Left ventricle myocardium inferior (tissue), 1 donor: ENCODE results near the gene PRUNE1. TPM values are rescaled to one million over a fixed set of nuclear protein-coding genes. Genes with fewer than 3 reads are reported as not detected.

Source experiments
- DNase-seq: peaks from one replicate; pipeline ENCODE4 v3.0.0-alpha.2; 2020
- H3K27ac ChIP-seq: fragments of 200-600 bp; replicated peaks from 2 replicates; pipeline ENCODE4 v1.8.0; 2021
- H3K27me3 ChIP-seq: fragments of 200-600 bp; 2 replicates; pipeline ENCODE4 v1.8.0; 2021; ENCODE audit warnings: low read depth
- H3K36me3 ChIP-seq: fragments of 200-600 bp; 2 replicates; pipeline ENCODE4 v1.8.0; 2021
- H3K4me1 ChIP-seq: fragments of 200-600 bp; 2 replicates; pipeline ENCODE4 v1.8.0; 2021
- H3K4me3 ChIP-seq: fragments of 200-600 bp; 2 replicates; pipeline ENCODE4 v1.8.0; 2021; ENCODE audit warnings: mild to moderate bottlenecking, moderate library complexity
- H3K9me3 ChIP-seq: fragments of 200-600 bp; replicated peaks from 2 replicates; pipeline ENCODE4 v1.8.0; 2021
- CTCF ChIP-seq: fragments of 200-600 bp; IDR thresholded peaks from 2 replicates; pipeline ENCODE4 v1.8.0; 2021; ENCODE audit warnings: antibody characterized with exemption, mild to moderate bottlenecking, borderline replicate concordance
- intact Hi-C: fragments of 100-400 bp; cut with micrococcal nuclease; formaldehyde crosslinking; loops from one replicate; pipeline ENCODE4 v1.11.0; 2022
- total RNA-seq: library from RNA; stranded (reverse); fragmentation: NEBNext Ultra II Directional; extraction: Animal tissue kit (Norgen Biotek cat#: 25700); gene quantifications from one replicate; pipeline ENCODE4 v1.2.1, GENCODE V29; 2021
- donor health status: DM: no; HTN: yes; CAD: no; lungs with severe emphysema.

Gene PRUNE1
- total RNA-seq, 1 donor from 2014 or later = 42.8 TPM

GRCh38 chr1:151047591-151047924 is 39.3 kb downstream of the PRUNE1 start, which contains the start of gene C1orf56:
Gene C1orf56, plus strand, starts transcription at chr1:151047751. Its CDS starts 97 bp downstream, at chr1:151047848.
- intact Hi-C loops = no loop called here
- Histone ChIP-seq H3K36me3 (peaks cover 17% of the 10 kb centered on the region), H3K27me3 (no peaks in the 10 kb centered on the region), H3K9me3 (no peaks in the 10 kb centered on the region), H3K4me3 (peak within 1 kb of the TSS; percentile 96), H3K4me1 (peaks cover 51% of the 10 kb centered on the region), H3K27ac (peak within 1 kb of the TSS; percentile 94)
- DNase-seq = peak; percentile 68
- no peak for TF ChIP-seq CTCF

GRCh38 chr1:151047925-151048644 is 39.8 kb downstream of the PRUNE1 start:
- Histone ChIP-seq H3K9me3 (no peaks in the 10 kb centered on the region), H3K4me1 (peaks cover 51% of the 10 kb centered on the region), H3K36me3 (peaks cover 18% of the 10 kb centered on the region), H3K27ac (peak overlapping the region; percentile 94), H3K27me3 (no peaks in the 10 kb centered on the region), H3K4me3 (peak overlapping the region; percentile 96)
- intact Hi-C loops = no loop called here
- TF ChIP-seq CTCF = peak; percentile 69
- peak; percentile 63 for DNase-seq

- DNase-seq = no peak
- no peaks in the 10 kb centered on the region for H3K27me3 ChIP-seq
- peaks cover 22% of the 10 kb centered on the region for H3K36me3 ChIP-seq
- intact Hi-C loops = no loop called here
- peak overlapping the region; percentile 96 for H3K4me3 ChIP-seq
- peaks cover 51% of the 10 kb centered on the region for H3K4me1 ChIP-seq
- TF ChIP-seq CTCF = peak; percentile 11
- H3K27ac ChIP-seq = peak overlapping the region; percentile 94
- no peaks in the 10 kb centered on the region for H3K9me3 ChIP-seq
Observed at GRCh38 chr1:151048645-151049032, 40.4 kb downstream of the PRUNE1 start.

GRCh38 chr1:151049458-151049857 is 41.2 kb downstream of the PRUNE1 start:
- Histone ChIP-seq H3K27ac (peak overlapping the region; percentile 94), H3K9me3 (no peaks in the 10 kb centered on the region), H3K4me3 (no peak overlapping the region), H3K4me1 (peaks cover 51% of the 10 kb centered on the region), H3K27me3 (no peaks in the 10 kb centered on the region), H3K36me3 (peaks cover 30% of the 10 kb centered on the region)
- DNase-seq = no peak
- intact Hi-C loops = no loop called here
- TF ChIP-seq CTCF = no peak

GRCh38 chr1:151050051-151050688 is 41.9 kb downstream of the PRUNE1 start:
- DNase-seq = no peak
- H3K4me1 ChIP-seq = peaks cover 56% of the 10 kb centered on the region
- H3K27me3 ChIP-seq = no peaks in the 10 kb centered on the region
- intact Hi-C loops = no loop called here
- no peak overlapping the region for H3K4me3 ChIP-seq
- peaks cover 38% of the 10 kb centered on the region for H3K36me3 ChIP-seq
- peak overlapping the region; percentile 4 for H3K27ac ChIP-seq
- no peaks in the 10 kb centered on the region for H3K9me3 ChIP-seq
- TF ChIP-seq CTCF = no peak
